COR-L47 (cell line): ENCODE measurements around the gene FHIT.

ENCODE experiments used
- DNase-seq: peaks from one replicate; lab custom pipeline; 2025; lab: John Stamatoyannopoulos, UW

The FHIT gene

GRCh38 chr3:59877263-59878037, 1373.8 kb downstream of the FHIT start:
- no peak for DNase-seq

GRCh38 chr3:59876533-59877062, 1374.7 kb downstream of the FHIT start:
- DNase-seq: no peak

GRCh38 chr3:59873576-59874230, 1377.5 kb downstream of the FHIT start:
- DNase-seq: no peak

- no peak for DNase-seq
Observed at GRCh38 chr3:59872128-59872527, 1379.1 kb downstream of the FHIT start.

- DNase-seq: no peak
Observed at GRCh38 chr3:59867185-59868002, 1383.9 kb downstream of the FHIT start.

GRCh38 chr3:59866076-59866475, 1385.2 kb downstream of the FHIT start:
- no peak for DNase-seq

GRCh38 chr3:59865351-59865750, 1385.9 kb downstream of the FHIT start:
- no peak for DNase-seq

GRCh38 chr3:59862686-59863085, 1388.6 kb downstream of the FHIT start:
- DNase-seq: no peak

GRCh38 chr3:59857589-59858346, 1393.5 kb downstream of the FHIT start:
- peak; percentile 68 for DNase-seq

GRCh38 chr3:59856934-59857460, 1394.3 kb downstream of the FHIT start:
- no peak for DNase-seq

- no peak for DNase-seq
Observed at GRCh38 chr3:59854061-59854709, 1397.1 kb downstream of the FHIT start.

- DNase-seq: no peak
Observed at GRCh38 chr3:59850417-59850816, 1400.8 kb downstream of the FHIT start.

GRCh38 chr3:59845386-59845785, 1405.9 kb downstream of the FHIT start:
- DNase-seq: no peak

- no peak for DNase-seq
Observed at GRCh38 chr3:59843821-59844220, 1407.4 kb downstream of the FHIT start.

GRCh38 chr3:59839810-59840515, 1411.3 kb downstream of the FHIT start:
- no peak for DNase-seq

- no peak for DNase-seq
Observed at GRCh38 chr3:59839283-59839682, 1412.0 kb downstream of the FHIT start.

- DNase-seq: no peak
Observed at GRCh38 chr3:59836531-59836930, 1414.7 kb downstream of the FHIT start.

GRCh38 chr3:59832702-59833101, 1418.5 kb downstream of the FHIT start:
- DNase-seq: no peak

- DNase-seq: no peak
Observed at GRCh38 chr3:59832241-59832640, 1419.0 kb downstream of the FHIT start.

- no peak for DNase-seq
Observed at GRCh38 chr3:59831394-59831793, 1419.9 kb downstream of the FHIT start.
